GM19099 (cell line): Measurements from ENCODE around the gene CASZ1.

Experiments used
- POLR2A ChIP-seq: IDR thresholded peaks from 3 replicates; pipeline ENCODE4 v1.6.1; 2011; ENCODE audit warnings: low read depth; ENCODE audit not compliant: insufficient read length; ENCODE audit errors: extremely low read depth

Gene CASZ1

DNA sequence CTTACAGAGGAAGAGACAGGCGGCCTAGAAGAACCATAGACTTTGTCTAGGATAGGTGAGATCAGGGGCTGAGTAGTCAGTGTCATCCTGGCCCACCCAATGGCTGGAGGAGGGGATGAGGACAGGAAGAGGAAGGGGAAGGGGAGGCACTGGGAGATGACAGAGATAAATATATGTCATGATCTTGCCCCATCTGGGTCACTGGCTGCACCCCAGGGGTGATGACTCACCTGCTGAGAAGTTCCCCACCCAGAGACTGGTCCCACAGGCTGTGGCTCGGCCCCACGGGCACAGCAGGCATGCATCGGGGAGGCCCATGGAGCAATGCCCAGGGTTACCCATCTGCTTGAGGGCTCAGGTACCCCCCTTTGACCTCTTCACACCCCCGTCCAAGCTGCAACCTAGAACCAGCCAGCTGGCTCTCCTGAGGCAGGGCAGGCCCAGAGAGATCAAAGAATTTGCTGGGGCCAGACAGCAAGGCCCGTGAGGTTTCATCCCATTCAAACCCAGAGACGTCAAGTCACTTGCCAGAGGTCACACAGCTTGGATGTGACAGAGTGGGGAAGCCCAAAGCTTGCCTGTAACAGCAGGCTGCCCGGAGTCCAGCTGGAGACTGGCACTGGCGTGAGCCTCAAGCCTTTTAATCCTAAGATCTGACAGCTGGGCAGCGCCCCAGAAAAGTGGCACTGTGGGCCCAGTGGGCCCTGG lies 34.7 kb upstream of the CASZ1 start:
- no peak for TF ChIP-seq POLR2A

- no peak for TF ChIP-seq POLR2A
Observed at GRCh38 chr1:10829965-10830515, 33.6 kb upstream of the CASZ1 start.

DNA sequence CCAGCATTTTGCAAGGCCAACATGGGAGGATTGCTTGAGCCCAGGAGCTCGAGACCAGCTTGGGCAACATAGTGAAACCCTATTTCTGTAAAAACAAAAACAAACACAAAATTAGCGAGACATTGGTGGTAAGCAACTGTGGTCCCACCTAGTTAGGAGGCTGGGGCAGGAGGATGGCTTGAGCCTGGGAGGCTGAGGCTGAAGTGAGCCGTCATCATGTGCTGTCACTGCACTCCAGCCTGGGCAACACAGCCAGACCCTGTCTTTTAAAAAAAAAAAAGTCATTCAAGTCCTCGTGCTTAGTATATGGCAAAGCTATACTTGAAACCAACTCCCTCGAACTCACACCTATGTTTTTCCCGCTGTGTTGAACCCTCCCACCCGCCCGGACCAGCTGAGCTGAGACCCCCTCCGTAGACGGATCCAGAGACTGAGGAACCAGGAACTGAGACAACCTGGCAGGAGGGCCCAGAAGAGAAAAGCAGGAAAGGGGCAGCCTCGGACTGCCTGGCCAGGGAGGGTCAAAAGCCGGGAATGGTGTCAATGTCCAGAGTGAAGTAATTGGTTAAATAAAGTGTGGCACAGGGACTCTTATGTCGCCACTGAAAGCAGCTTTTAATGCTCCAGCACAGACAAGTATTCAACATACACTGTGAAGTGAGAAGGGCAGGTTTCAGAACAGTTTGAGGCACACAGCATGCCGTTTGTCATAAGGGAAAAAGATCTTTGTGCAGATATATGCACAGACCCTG lies 32.8 kb upstream of the CASZ1 start:
- TF ChIP-seq POLR2A = no peak

GRCh38 chr1:10827377-10828333 lies 31.2 kb upstream of the CASZ1 start:
- no peak for TF ChIP-seq POLR2A

DNA sequence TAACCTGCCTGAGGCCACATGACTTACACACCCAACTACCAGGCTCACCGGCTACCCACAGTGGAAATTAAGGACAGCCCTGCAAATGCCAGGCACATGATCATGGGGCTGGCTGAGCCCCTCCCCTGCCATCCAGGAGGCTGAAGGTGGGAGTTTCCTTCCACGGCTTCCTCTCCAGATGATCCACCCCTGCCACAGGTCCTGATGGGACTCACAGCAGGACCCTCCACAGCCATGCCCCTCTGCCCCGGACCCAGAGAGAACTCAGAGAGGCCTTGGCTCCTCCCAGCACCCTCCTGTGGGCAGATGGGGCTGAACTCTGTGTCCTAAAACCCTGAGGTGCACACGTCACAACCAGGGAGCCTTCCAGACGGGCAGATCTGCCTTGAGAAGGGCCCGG lies 29.1 kb upstream of the CASZ1 start:
- TF ChIP-seq POLR2A = no peak

DNA sequence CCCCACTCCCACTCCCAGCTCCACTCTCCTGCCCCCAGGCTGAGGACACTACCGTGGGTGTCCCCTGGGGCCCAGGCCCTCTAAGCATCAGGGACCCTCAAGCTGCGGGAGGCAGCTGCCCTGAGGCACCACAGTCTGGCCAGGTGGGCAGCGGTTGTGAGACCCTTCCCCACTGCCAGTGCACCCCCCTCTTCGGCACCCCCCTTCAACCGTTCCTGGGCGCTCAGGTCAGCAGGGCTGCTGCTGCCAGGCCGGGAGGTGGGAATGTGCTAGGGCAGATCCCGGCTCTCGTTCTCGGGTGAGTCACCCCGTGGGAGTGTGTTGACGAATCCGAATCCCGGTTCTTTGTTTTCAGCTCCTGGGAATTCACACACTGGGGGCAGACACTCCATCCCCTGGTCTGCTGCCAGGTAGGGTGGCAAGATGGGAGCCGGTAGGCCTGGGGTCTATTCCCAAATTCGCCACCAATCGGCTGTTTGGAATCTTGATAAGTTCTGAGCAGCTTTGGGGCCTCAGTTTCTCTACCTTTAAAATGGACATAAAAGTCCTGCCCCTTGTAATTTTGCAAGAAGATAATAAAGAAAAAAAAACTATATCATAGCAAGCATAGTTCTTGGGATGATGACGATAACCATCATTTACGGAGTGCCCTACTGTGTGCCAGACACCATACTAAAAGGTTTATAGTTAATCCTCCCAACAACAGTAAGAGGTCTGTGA lies 28.5 kb upstream of the CASZ1 start:
- TF ChIP-seq POLR2A = no peak

DNA sequence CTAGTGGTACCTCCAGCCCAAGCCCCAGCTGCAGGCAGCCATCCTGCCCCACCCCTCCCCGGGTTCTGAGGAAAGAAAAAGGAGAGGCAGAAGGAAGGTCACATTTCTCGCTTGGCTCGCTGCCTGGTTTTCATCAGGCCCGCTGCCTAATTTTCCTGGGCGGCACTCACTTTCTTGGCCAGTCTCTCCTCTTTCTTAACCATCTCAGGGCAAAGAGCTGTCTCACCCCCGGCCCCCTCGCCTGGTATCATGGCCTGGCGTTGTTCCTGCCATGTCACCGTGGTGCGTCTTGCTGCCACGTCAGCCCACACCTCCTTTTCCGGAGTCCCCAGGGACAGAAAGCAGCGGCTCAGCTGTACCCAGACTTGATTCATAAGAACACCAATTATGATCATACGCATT lies 26.6 kb upstream of the CASZ1 start:
- TF ChIP-seq POLR2A = no peak

DNA sequence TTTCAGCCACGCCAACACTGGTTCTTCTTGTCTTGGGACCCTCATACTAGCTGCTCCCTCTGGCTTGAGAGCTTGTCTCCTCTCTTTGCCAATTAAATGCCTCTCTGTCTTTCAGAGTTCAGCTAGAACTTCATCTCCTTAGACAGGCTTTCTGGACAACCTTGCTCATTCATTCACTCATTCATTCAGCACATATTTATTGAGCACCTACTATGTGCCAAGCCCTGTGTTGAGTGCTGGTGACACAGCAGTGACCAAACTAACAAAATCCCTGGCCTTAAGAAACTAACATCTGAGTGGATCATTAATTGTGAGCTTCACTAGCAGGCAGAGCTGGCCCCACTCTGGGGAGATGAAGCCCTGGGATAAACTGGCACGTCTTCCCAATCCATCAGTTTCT lies 24.9 kb upstream of the CASZ1 start:
- TF ChIP-seq POLR2A = no peak

DNA sequence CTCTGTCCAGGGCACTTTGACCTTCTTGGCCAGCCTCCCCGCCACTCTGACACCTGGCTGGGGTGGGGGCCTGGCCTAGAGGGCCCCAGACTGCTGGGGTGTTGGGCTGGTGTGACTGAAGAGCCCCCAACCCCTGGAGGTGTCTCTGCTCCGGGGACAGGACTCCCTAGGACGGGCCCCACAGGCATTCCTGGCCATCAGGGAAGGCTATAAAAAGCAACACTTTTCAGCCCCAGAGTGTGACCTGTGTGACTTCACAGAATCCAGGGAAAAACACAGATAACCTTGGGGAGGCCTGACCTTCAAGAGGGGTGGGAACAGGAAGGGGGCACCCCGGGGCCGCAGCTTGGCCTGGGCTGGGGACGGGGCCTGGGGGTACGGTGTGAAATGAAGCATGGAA lies 24.0 kb upstream of the CASZ1 start:
- no peak for TF ChIP-seq POLR2A

GRCh38 chr1:10819198-10819901 lies 22.9 kb upstream of the CASZ1 start:
- TF ChIP-seq POLR2A = no peak

DNA sequence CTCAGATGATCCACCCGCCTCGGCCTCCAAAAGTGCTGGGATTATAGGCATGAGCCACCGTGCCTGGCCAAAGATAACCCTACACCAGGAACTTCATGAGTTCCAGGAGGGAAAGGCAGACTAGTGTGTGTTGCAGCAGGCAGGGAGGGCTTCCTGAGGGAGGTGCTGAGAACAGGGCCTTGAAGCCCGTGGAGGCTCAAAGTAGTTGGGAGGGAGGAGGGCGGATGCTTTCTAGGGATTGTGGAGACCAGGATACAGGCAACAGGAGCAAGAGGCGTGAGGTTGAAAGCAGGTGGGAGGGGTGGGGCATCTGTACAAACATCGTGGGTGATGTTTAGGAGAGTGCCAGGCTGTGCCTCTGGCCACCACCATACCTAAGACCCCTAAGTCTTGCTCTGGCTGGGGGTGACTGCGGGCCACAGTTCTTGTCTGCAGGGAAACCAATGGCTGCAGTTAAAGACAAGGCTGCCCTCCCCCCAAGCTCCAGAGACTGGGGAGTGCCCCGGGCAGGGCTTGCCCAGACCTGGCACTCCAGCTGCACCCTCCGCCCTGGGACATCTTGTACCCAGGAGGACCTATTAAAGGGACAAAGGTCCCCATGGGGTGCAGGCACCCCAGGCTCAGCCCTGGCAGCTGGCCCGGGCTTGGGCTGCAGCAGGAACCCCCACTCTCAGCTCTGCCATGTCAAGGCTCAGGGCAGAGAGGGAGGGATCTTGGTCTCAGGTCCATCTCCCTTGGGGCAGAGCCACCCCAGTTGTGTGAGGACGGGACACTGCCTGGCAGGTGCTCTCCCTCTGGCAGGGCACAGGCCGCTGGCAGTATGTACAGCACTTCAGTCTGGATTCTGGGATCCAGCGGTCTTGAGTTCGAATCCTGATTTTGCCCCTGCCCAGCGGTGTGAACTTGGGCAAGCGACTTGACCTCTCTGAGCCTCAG lies 22.1 kb upstream of the CASZ1 start:
- TF ChIP-seq POLR2A = no peak

- no peak for TF ChIP-seq POLR2A
Observed at GRCh38 chr1:10816743-10817369, 20.4 kb upstream of the CASZ1 start.

DNA sequence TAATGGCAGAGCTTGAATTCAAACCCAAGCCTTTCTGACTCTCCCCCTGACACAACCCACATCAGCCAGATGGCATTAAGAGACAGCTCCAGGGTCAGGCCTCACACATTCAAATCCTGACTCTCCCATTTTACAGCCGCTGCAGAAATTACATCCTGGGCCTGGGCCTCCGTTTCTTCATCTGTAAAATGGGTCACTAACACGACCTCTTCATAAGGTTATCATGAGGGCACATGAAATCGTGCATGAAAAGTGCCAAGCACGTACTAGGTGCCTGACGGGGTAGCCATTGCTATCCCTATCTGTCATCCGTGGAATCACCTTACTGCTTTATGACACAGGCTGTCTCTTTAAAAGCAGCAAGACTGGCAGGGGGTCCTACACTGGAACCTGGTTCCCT lies 19.8 kb upstream of the CASZ1 start:
- TF ChIP-seq POLR2A = no peak

GRCh38 chr1:10815858-10816195 lies 19.4 kb upstream of the CASZ1 start:
- no peak for TF ChIP-seq POLR2A
